DOHH2 (cell line): ENCODE measurements around the gene ADAMTSL5.

Experiments used
- H3F3A ChIP-seq: fragments of 200-600 bp; sonication (generic), shearing (Covaris generic); 2 replicates; pipeline ENCODE4 v1.6.0; 2016; ENCODE audit warnings: antibody characterized with exemption, mild to moderate bottlenecking; ENCODE audit not compliant: control insufficient read depth, insufficient read depth
- H3K27ac ChIP-seq: fragments of 200-600 bp; sonication (generic); 2 replicates; pipeline ENCODE4 v1.5.1; 2014; ENCODE audit warnings: low read depth, mild to moderate bottlenecking, low read length, moderate library complexity
- H3K27me3 ChIP-seq: fragments of 200-600 bp; sonication (generic); 2 replicates; pipeline ENCODE4 v1.6.1; 2014; ENCODE audit warnings: mild to moderate bottlenecking, low read length, mixed read lengths; ENCODE audit not compliant: control insufficient read depth
- H3K36me3 ChIP-seq: fragments of 200-600 bp; sonication (generic); 2 replicates; pipeline ENCODE4 v1.6.1; 2014; ENCODE audit warnings: mild to moderate bottlenecking, low read length, moderate library complexity, mixed read lengths; ENCODE audit not compliant: control insufficient read depth
- H3K4me1 ChIP-seq: fragments of 200-600 bp; sonication (generic); 2 replicates; pipeline ENCODE4 v1.6.1; 2014; ENCODE audit warnings: mild to moderate bottlenecking, low read length, mixed read lengths; ENCODE audit not compliant: control insufficient read depth
- H3K4me2 ChIP-seq: fragments of 200-600 bp; sonication (generic); 2 replicates; pipeline ENCODE4 v1.6.0; 2014; ENCODE audit warnings: mild to moderate bottlenecking, low read length, moderate library complexity
- H3K4me3 ChIP-seq: fragments of 200-600 bp; sonication (generic); 2 replicates; pipeline ENCODE4 v1.5.1; 2014; ENCODE audit warnings: mild to moderate bottlenecking, low read length, mixed read lengths
- H3K79me2 ChIP-seq: fragments of 200-600 bp; sonication (generic); 2 replicates; pipeline ENCODE4 v1.6.1; 2014; ENCODE audit warnings: mild to moderate bottlenecking, low read length, mixed read lengths; ENCODE audit not compliant: control insufficient read depth
- H3K9me2 ChIP-seq: fragments of 200-600 bp; sonication (generic); replicated peaks from 2 replicates; pipeline ENCODE4 v1.6.1; 2014; ENCODE audit warnings: mild to moderate bottlenecking, low read length, mixed read lengths; ENCODE audit not compliant: control insufficient read depth
- H3K9me3 ChIP-seq: fragments of 200-600 bp; sonication (generic); 2 replicates; pipeline ENCODE4 v1.6.1; 2014; ENCODE audit warnings: antibody characterized with exemption, low read length, mixed read lengths; ENCODE audit not compliant: control insufficient read depth, insufficient read depth
- H4K20me1 ChIP-seq: fragments of 200-600 bp; sonication (generic); 2 replicates; pipeline ENCODE4 v1.6.0; 2014; ENCODE audit warnings: low read depth, mild to moderate bottlenecking, antibody characterized with exemption, low read length, moderate library complexity; ENCODE audit not compliant: control insufficient read depth, insufficient read depth
- CTCF ChIP-seq: fragments of 200-600 bp; sonication (generic); IDR thresholded peaks from one replicate; pipeline ENCODE4 v1.5.1; 2014; ENCODE audit warnings: antibody characterized with exemption, mild to moderate bottlenecking, low read depth, low read length; ENCODE audit not compliant: poor library complexity, severe bottlenecking
- EZH2phosphoT487 ChIP-seq: fragments of 200-600 bp; sonication (generic); IDR thresholded peaks from 2 replicates; pipeline ENCODE4 v1.6.1; 2017; ENCODE audit warnings: borderline replicate concordance, mild to moderate bottlenecking, antibody characterized with exemption, low read length, moderate library complexity, mixed read lengths

ADAMTSL5 gene

DNA sequence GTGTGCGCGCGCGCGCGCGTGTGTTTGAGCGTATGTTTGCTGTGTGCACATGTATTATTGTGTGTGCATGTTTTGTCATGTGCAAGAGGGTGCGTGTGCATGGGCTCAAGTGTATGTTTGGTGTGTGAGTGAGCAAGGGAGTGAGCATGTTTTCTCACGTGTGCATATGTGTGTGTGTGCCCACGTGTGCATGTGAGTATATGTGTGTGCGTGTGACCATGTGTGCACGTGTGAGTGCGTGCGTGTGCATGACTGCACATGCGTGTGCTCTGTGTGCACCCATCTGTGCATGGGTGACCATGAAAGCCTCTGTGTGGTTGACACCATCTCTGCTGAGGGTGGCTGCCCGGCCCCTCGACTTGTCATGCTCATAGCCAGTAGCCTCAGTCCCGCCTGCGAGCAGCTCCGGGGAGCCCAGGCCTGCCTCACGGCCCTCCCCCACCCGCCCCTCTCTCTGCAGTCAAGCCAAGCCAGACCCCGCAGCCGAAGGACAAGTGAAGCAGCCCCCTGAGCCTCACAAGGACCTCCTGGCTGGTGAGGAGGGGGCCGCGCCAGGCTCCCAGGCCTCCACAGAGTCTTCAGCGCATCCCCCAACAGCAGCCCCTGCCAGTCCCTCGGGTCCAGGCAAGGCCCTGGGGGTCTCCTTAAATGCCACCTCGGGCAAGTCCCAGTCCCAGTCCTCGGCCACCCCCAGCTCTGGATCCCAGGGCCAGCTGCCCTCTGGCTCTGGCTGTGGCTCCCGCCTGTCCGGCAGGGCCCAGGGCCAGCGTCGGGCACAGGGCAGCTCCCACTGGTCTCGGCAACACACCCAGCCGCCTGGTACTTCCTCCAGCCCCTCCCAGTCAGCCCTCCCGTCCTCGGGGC, 15.9 kb downstream of the ADAMTSL5 start:
- Histone ChIP-seq H3K36me3 (no peaks in the 10 kb centered on the region), H3K4me1 (no peaks in the 10 kb centered on the region), H3K9me3 (no peaks in the 10 kb centered on the region), H3K9me2 (no peaks in the 10 kb centered on the region), H3K27me3 (no peaks in the 10 kb centered on the region), H3K4me2 (no peak overlapping the region), H3K4me3 (no peak overlapping the region), H3F3A (no peaks in the 10 kb centered on the region), H3K79me2 (no peaks in the 10 kb centered on the region), H3K27ac (no peak overlapping the region), H4K20me1 (no peaks in the 10 kb centered on the region)
- no peak for TF ChIP-seq EZH2phosphoT487
- no peak for TF ChIP-seq CTCF

- Histone ChIP-seq H3K4me3 (no peak overlapping the region), H3K4me2 (no peak overlapping the region), H3K9me3 (no peaks in the 10 kb centered on the region), H3K36me3 (no peaks in the 10 kb centered on the region), H3K79me2 (no peaks in the 10 kb centered on the region), H4K20me1 (0 out of 2 replicates have a peak, but pooled peaks cover 3% of the 10 kb centered on the region), H3F3A (no peaks in the 10 kb centered on the region), H3K9me2 (no peaks in the 10 kb centered on the region), H3K27me3 (no peaks in the 10 kb centered on the region), H3K27ac (no peak overlapping the region), H3K4me1 (peaks cover 4% of the 10 kb centered on the region)
- TF ChIP-seq EZH2phosphoT487 = no peak
- no peak for TF ChIP-seq CTCF
Observed at GRCh38 chr19:1495799-1496713, 16.8 kb downstream of the ADAMTSL5 start.

DNA sequence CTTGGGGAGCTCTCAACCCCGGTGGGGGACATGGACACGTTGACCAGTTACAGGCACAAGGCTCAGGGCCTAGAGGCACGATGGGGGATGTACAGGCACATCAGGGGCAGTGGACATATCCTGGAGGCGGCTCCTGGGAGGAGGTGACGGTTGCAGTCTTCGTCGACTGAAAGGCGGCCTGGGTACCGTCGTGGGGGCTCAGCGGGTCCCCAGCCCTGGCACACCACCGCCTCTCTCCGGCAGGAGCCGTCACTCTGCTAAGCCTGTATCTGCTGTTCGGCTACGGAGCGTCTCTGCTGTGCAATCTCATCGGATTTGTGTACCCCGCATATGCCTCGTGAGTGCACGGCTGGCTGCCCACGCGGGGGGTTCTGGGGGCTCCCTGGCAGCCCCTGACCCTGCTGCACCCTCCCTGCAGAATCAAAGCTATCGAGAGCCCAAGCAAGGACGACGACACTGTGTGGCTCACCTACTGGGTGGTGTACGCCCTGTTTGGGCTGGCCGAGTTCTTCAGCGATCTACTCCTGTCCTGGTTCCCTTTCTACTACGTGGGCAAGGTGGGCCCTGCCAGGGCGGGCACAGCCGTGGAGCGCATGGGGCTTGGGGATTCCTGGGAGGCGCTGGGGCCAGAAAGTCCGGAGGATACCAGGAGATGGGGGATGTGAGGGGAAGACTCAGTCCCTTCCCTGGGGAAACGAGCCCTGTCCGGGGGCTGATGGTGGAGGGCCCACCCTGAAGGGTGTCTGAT, 17.6 kb downstream of the ADAMTSL5 start:
- no peaks in the 10 kb centered on the region for H3K79me2 ChIP-seq
- no peaks in the 10 kb centered on the region for H3K36me3 ChIP-seq
- no peak overlapping the region for H3K4me2 ChIP-seq

More for the DNA sequence above, 17.6 kb downstream of the ADAMTSL5 start:
- Histone ChIP-seq H3K9me3 (no peaks in the 10 kb centered on the region), H3K27ac (no peak overlapping the region), H4K20me1 (0 out of 2 replicates have a peak, but pooled peaks cover 3% of the 10 kb centered on the region), H3K27me3 (no peaks in the 10 kb centered on the region), H3F3A (no peaks in the 10 kb centered on the region), H3K4me1 (peaks cover 6% of the 10 kb centered on the region), H3K9me2 (no peaks in the 10 kb centered on the region), H3K4me3 (no peak overlapping the region)
- no peak for TF ChIP-seq CTCF
